K562 (cell line): ENCODE results near the gene TRIM75. TPM values are rescaled to one million over a fixed set of nuclear protein-coding genes. Genes with fewer than 3 reads are reported as not detected.

Experiments used
- ATAC-seq: fragments of 200-7000 bp; cut with Tn5 transposase; 3 replicates; pipeline ENCODE4 v1.9.1; 2020; ENCODE audit warnings: moderate library complexity
- BruUV-seq: library from RNA; stranded (reverse); fragments of 400-500 nt; replicated peaks from 2 replicates; lab custom pipeline; 2021; lab: Mats Ljungman, UMichigan
- CTCF ChIA-PET: fragments of 300-600 bp; formaldehyde crosslinking; extraction: SDS; loops from one replicate; lab custom pipeline; 2021; ENCODE audit warnings: low intra/inter-chr PET ratio; lab: Yijun Ruan, JAX
- POLR2A ChIA-PET: fragments of 300-600, 350-650 bp; sonication (Branson Sonifier 250); formaldehyde crosslinking; extraction: SDS; loops from one replicate; lab custom pipeline; 2021; ENCODE audit warnings: antibody characterized with exemption, inconsistent platforms; lab: Yijun Ruan, JAX
- DNase-seq, 4 experiments: peaks; one replicate each; pipeline versions ENCODE4 v3.0.0 to v3.0.0-alpha.2; 2011 to 2018; ENCODE audit warnings: low spot score in 3 of 4, mixed read lengths in 3 of 4; ENCODE audit errors: extremely low read depth in 1 of 4
- FAIRE-seq: peaks from 2 replicates; lab custom pipeline; 2011; peaks lifted over from hg19 to GRCh38; lab: Jason Lieb, UNC
- H2AFZ ChIP-seq: 2 replicates; pipeline ENCODE4 v1.6.0; 2011; ENCODE audit warnings: low read depth, low read length, control low read depth, inconsistent platforms
- H3K27ac ChIP-seq: fragments of 200-600 bp; 3 replicates; pipeline ENCODE4 v1.8.0; 2011; ENCODE audit warnings: low read depth, mild to moderate bottlenecking, control low read depth, inconsistent platforms, low read length, moderate library complexity, mixed read lengths; ENCODE audit errors: extremely low read depth
- H3K27me3 ChIP-seq, 2 experiments: fragments of 300-600 bp in 1 of 2; 2 replicates in 1 of 2; 3 replicates in 1 of 2; pipeline versions ENCODE4 v1.6.0 to v1.8.0; 2011; ENCODE audit warnings: inconsistent platforms in 2 of 2, low read length in 2 of 2, mild to moderate bottlenecking in 1 of 2, mixed read lengths in 1 of 2, moderate library complexity in 1 of 2; ENCODE audit not compliant: control insufficient read depth in 2 of 2, insufficient read depth in 2 of 2
- H3K36me3 ChIP-seq: fragments of 300-600 bp; 3 replicates; pipeline ENCODE4 v1.8.0; 2011; ENCODE audit warnings: mild to moderate bottlenecking, low read length, inconsistent platforms; ENCODE audit not compliant: control insufficient read depth, insufficient read depth
- H3K4me1 ChIP-seq, 2 experiments: fragments of 200-600 bp in 1 of 2; replicated peaks in 1 of 2; 2 replicates in 1 of 2; 3 replicates in 1 of 2; pipeline versions ENCODE4 v1.5.1 to v1.8.0; 2011; ENCODE audit warnings: inconsistent platforms in 2 of 2, low read length in 2 of 2, mild to moderate bottlenecking in 1 of 2, mixed read lengths in 1 of 2, moderate library complexity in 1 of 2; ENCODE audit not compliant: control insufficient read depth in 2 of 2, insufficient read depth in 2 of 2
- H3K4me2 ChIP-seq: 2 replicates; pipeline ENCODE4 v1.6.1; 2011; ENCODE audit warnings: low read length, control low read depth, inconsistent platforms, mixed read lengths; ENCODE audit not compliant: insufficient read depth
- H3K4me3 ChIP-seq: fragments of 200-600 bp; sonication (generic), shearing (Covaris generic); 2 replicates; pipeline ENCODE4 v1.5.1; 2016; ENCODE audit warnings: control low read depth, inconsistent platforms
- H3K79me2 ChIP-seq: fragments of 200-600 bp; 3 replicates; pipeline ENCODE4 v1.8.0; 2011; ENCODE audit warnings: low read length, inconsistent platforms; ENCODE audit not compliant: control insufficient read depth, insufficient read depth
- H3K9ac ChIP-seq, 2 experiments: 2 replicates each; pipeline versions ENCODE4 v1.6.0 to v1.6.1; 2011; ENCODE audit warnings: low read depth in 2 of 2, low read length in 2 of 2, control low read depth in 1 of 2, inconsistent platforms in 1 of 2, mild to moderate bottlenecking in 1 of 2, mixed read lengths in 1 of 2; ENCODE audit not compliant: insufficient read depth in 1 of 2
- H3K9me1 ChIP-seq: one replicate; pipeline ENCODE4 v1.6.0; 2011; ENCODE audit warnings: inconsistent platforms, mild to moderate bottlenecking, low read length, moderate library complexity; ENCODE audit not compliant: control insufficient read depth, insufficient read depth
- H3K9me3 ChIP-seq: replicated peaks from 2 replicates; pipeline ENCODE4 v1.5.1; 2011; ENCODE audit warnings: low read depth, low read length, inconsistent platforms; ENCODE audit not compliant: control insufficient read depth, insufficient read depth
- H4K20me1 ChIP-seq: replicated peaks from 2 replicates; pipeline ENCODE4 v1.6.1; 2011; ENCODE audit warnings: low read length, inconsistent platforms, mixed read lengths; ENCODE audit not compliant: control insufficient read depth, insufficient read depth
- ARID1B ChIP-seq: fragments of 450-650 bp; IDR thresholded peaks from 2 replicates; pipeline ENCODE4 v1.6.1; 2016; ENCODE audit warnings: antibody characterized with exemption, mild to moderate bottlenecking, inconsistent platforms
- CBFA2T2 ChIP-seq: fragments of 450-650 bp; conservative IDR thresholded peaks from 2 replicates; pipeline ENCODE4 v1.6.1; 2017; ENCODE audit warnings: mild to moderate bottlenecking
- CBFA2T3 ChIP-seq: fragments of 450-650 bp; IDR thresholded peaks from 2 replicates; pipeline ENCODE4 v1.6.1; 2017
- EGR1 ChIP-seq: fragments of 450-650 bp; conservative IDR thresholded peaks from 2 replicates; pipeline ENCODE4 v1.6.1; 2017; ENCODE audit warnings: mild to moderate bottlenecking
- ELF2 ChIP-seq: fragments of 250-450 bp; sonication (Bioruptor Pico); IDR thresholded peaks from 2 replicates; pipeline ENCODE4 v1.5.0; 2021; ENCODE audit warnings: mild to moderate bottlenecking
- ETV6 ChIP-seq, 3 experiments: fragments of 150-350 bp in 1 of 3; sonication (generic) in 1 of 3; formaldehyde crosslinking in 1 of 3; IDR thresholded peaks; 2 replicates each; pipeline versions ENCODE4 v1.6.1 to v1.8.0; 2014 to 2022; ENCODE audit warnings: borderline replicate concordance in 2 of 3, low read depth in 2 of 3, antibody characterized with exemption in 1 of 3, low read length in 1 of 3, mild to moderate bottlenecking in 1 of 3, missing genetic modification reagents in 1 of 3
- NCOR1 ChIP-seq: fragments of 450-650 bp; IDR thresholded peaks from 2 replicates; pipeline ENCODE4 v1.6.1; 2016; ENCODE audit warnings: mild to moderate bottlenecking, moderate library complexity
- TAL1 ChIP-seq: fragments of 450-650 bp; IDR thresholded peaks from 2 replicates; pipeline ENCODE4 v1.6.1; 2016; ENCODE audit warnings: mild to moderate bottlenecking
- TEAD4 ChIP-seq, 2 experiments: sonication (generic) in 1 of 2; formaldehyde crosslinking in 1 of 2; IDR thresholded peaks; 2 replicates each; pipeline versions ENCODE4 v1.6.1 to v1.8.0; 2012 to 2022; ENCODE audit warnings: borderline replicate concordance in 1 of 2, inconsistent platforms in 1 of 2, low read length in 1 of 2, mild to moderate bottlenecking in 1 of 2, missing genetic modification reagents in 1 of 2
- WGBS: fragments of 100-300 bp; shearing (Covaris generic); methylation state at CpG from one replicate; pipeline ENCODE4 v1.1.6; 2016; ENCODE audit warnings: low coverage, mixed read lengths; ENCODE audit not compliant: insufficient coverage; ENCODE audit errors: missing lambda C conversion rate; 5-methylcytosine and 5-hydroxymethylcytosine counted together
- in situ Hi-C: fragments of 300-500 bp; cut with MboI; formaldehyde crosslinking; loops from 4 replicates; pipeline ENCODE4 v1.15.0; 2018; ENCODE audit warnings: inconsistent platforms, mixed read lengths
- intact Hi-C: fragments of 100-400 bp; cut with micrococcal nuclease; formaldehyde crosslinking; loops from 2 replicates; pipeline ENCODE4 v1.14.2; 2022
- polyA plus RNA-seq, 8 experiments: library from polyadenylated mRNA; depleted of rRNA in 4 of 8; stranded (reverse) in 5 of 8; unstranded in 3 of 8; fragments of >200 nt; fragmentation: Nextera tagmentation in 2 of 8; fragmentation: Illumina TruSeq in 1 of 8; extraction: Ambion mirVana in 2 of 8; extraction: Trizol in 1 of 8; gene quantifications; 2 replicates each; pipeline versions ENCODE4 v1.2.1 to v1.2.3, GENCODE V29; 2011 to 2014; ENCODE audit warnings: inconsistent platforms in 1 of 8, missing spikeins in 1 of 8
- total RNA-seq, 7 experiments: library from RNA; depleted of rRNA in 6 of 7; stranded (reverse); fragments of >200 nt in 6 of 7; fragmentation: Illumina TruSeq in 2 of 7; extraction: Trizol in 2 of 7; gene quantifications; 2 replicates each; pipeline versions ENCODE4 v1.2.1 to v1.2.3, GENCODE V29; 2011 to 2021; ENCODE audit warnings: low replicate concordance in 1 of 7

TRIM75 gene
- total and polyA plus RNA-seq, 9 of the 15 experiments (the other 6 are each of a cell fraction or from before 2014, with no cell fraction given) = not detected

DNA sequence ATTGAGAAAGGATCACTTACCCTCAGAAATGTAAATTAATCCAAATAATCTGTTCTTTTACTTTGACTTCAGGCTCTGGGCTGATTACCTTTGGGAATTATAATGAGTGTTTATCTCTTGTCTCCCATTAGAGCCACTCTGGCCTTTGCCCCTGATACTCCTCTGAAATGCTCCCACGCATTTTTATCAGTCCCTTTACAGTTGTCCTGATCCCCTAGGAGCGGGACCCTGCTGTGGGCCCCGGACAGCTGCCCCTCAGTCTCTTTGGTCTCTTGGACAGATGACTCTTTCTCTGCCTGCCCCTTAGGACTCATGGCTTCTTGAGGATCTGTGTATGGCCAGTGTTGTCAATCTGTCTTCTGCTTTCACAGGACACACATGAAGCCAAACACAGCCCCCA is 1.0 kb upstream of the TRIM75 start:
- in situ Hi-C loops = no loop called here
- H3K4me1 ChIP-seq = no peaks in the 10 kb centered on the region; a peak in 1 of 5 replicates
- TF ChIP-seq TAL1 (peak; percentile 29; the same call in 1 of the 2 replicates), ELF2 (CRISPR knock-in tag) (no peak), ARID1B (peak; percentile 34; the same call in 1 of the 2 replicates), CBFA2T2 (peak; percentile 45), TEAD4 (IDR thresholded peaks at IDR 0.05; ENCODE audit: low read length) (peak; percentile 49), TEAD4 (CRISPR knock-in tag; IDR thresholded peaks at IDR 0.05; ENCODE audit: borderline replicate concordance) (no peak), CBFA2T3 (peak; percentile 67), ETV6 (IDR thresholded peaks at IDR 0.05; ENCODE audit: borderline replicate concordance in 1 of 2, low read depth in 2 of 2, low read length in 1 of 2) (no peak), ETV6 (CRISPR knock-in tag; IDR thresholded peaks at IDR 0.05; ENCODE audit: borderline replicate concordance) (no peak), NCOR1 (peak; percentile 15; the same call in 1 of the 2 replicates), EGR1 (peak; percentile 36)
- TF ChIP-seq, all 486 proteins: peak for 7
- no peak overlapping the region for H3K4me3 ChIP-seq
- ATAC-seq (peak; percentile 23), FAIRE-seq (no peak), DNase-seq (peak in 1 of 4 experiments; percentile 6)
- 0% methylated on average over 3 of the region's 3 CpGs for WGBS
- H3K9me3 ChIP-seq = no peaks in the 10 kb centered on the region
- BruUV-seq = no TSS peak
- no peak overlapping the region for H3K27ac ChIP-seq
- H3K79me2 ChIP-seq = no peaks in the 10 kb centered on the region
- H3K9ac ChIP-seq = no peak overlapping the region
- ChIA-PET CTCF (no interaction called here), POLR2A (no interaction called here)
- H3K9me1 ChIP-seq = no peaks in the 10 kb centered on the region
- no peak overlapping the region for H2AFZ ChIP-seq
- intact Hi-C loops = no loop called here
- H4K20me1 ChIP-seq = no peaks in the 10 kb centered on the region
- no peak overlapping the region for H3K4me2 ChIP-seq
- H3K36me3 ChIP-seq = no peaks in the 10 kb centered on the region
- H3K27me3 ChIP-seq = peaks cover 0 to 24% of the 10 kb centered on the region in 2 experiments; a peak in 2 of 5 replicates
